ENCODE results near the gene SKAP1.

DNA sequence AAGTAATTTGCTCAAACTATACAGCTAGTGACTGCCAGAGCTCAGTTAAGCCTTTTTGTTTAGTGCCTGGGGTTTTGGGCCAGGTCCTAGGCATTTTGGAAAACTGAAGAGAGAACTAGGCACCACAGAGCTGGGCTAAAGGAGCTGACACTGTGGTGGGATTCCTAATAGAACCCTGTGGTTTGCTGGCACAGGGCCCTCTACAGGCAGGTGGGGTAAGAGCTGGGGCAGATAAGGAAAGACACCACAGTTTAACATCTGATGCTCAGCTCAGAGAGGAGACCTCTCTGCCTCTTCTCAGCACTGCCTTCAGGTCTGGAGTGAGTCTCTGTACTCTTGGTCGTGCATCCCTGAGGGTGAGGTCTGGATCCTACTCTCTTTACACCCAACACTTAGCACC lies 201.3 kb downstream of the SKAP1 start:
- TF ChIP-seq, protein P1, sequence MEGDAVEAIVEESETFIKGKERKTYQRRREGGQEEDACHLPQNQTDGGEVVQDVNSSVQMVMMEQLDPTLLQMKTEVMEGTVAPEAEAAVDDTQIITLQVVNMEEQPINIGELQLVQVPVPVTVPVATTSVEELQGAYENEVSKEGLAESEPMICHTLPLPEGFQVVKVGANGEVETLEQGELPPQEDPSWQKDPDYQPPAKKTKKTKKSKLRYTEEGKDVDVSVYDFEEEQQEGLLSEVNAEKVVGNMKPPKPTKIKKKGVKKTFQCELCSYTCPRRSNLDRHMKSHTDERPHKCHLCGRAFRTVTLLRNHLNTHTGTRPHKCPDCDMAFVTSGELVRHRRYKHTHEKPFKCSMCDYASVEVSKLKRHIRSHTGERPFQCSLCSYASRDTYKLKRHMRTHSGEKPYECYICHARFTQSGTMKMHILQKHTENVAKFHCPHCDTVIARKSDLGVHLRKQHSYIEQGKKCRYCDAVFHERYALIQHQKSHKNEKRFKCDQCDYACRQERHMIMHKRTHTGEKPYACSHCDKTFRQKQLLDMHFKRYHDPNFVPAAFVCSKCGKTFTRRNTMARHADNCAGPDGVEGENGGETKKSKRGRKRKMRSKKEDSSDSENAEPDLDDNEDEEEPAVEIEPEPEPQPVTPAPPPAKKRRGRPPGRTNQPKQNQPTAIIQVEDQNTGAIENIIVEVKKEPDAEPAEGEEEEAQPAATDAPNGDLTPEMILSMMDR (conservative IDR thresholded peaks at IDR 0.05), result no peak
- no peak for TF ChIP-seq ZFX (IDR thresholded peaks at IDR 0.05)

Data from C4-2B (cell line).